A673 (cell line): Measurements from ENCODE around the gene NAPB. TPM values are rescaled to one million over a fixed set of nuclear protein-coding genes. Genes with fewer than 3 reads are reported as not detected.

Experiments
- BruUV-seq: library from RNA; stranded (reverse); fragments of 400-500 nt; replicated peaks from 2 replicates; lab custom pipeline; 2021; lab: Mats Ljungman, UMichigan
- CTCF ChIA-PET: fragments of 300-600 bp; sonication (Branson Sonifier 250); formaldehyde crosslinking; loops from one replicate; lab custom pipeline; 2022; ENCODE audit warnings: antibody characterized with exemption; lab: Charles Lee
- POLR2A ChIA-PET: fragments of 300-600 bp; sonication (Branson Sonifier 250); formaldehyde crosslinking; loops from one replicate; lab custom pipeline; 2022; ENCODE audit warnings: antibody characterized with exemption; ENCODE audit not compliant: low non-redundant PET; lab: Charles Lee
- DNase-seq: peaks from one replicate; pipeline ENCODE4 v3.0.0-alpha.2; 2015; ENCODE audit warnings: low spot score
- H3K27ac ChIP-seq: fragments of 200-600 bp; sonication (generic); 2 replicates; pipeline ENCODE4 v1.5.1; 2016; ENCODE audit warnings: mixed run types, low read depth, mild to moderate bottlenecking, mixed read lengths, antibody characterized with exemption, low read length; ENCODE audit not compliant: poor library complexity, severe bottlenecking
- H3K27me3 ChIP-seq: fragments of 200-600 bp; sonication (generic); replicated peaks from 2 replicates; pipeline ENCODE4 v1.6.1; 2017; ENCODE audit warnings: mixed run types, low read depth, mild to moderate bottlenecking, mixed read lengths, antibody characterized with exemption, low read length; ENCODE audit not compliant: insufficient read depth, poor library complexity
- H3K36me3 ChIP-seq: fragments of 200-600 bp; sonication (generic); 2 replicates; pipeline ENCODE4 v1.6.1; 2016; ENCODE audit warnings: mixed run types, mild to moderate bottlenecking, mixed read lengths, antibody characterized with exemption, low read length; ENCODE audit not compliant: insufficient read depth, poor library complexity, severe bottlenecking
- H3K4me1 ChIP-seq: fragments of 200-600 bp; sonication (generic); 2 replicates; pipeline ENCODE4 v1.6.1; 2017; ENCODE audit warnings: mixed run types, mild to moderate bottlenecking, mixed read lengths, antibody characterized with exemption, low read length; ENCODE audit not compliant: insufficient read depth, poor library complexity, severe bottlenecking
- H3K4me3 ChIP-seq: fragments of 200-600 bp; sonication (generic); 2 replicates; pipeline ENCODE4 v1.5.1; 2016; ENCODE audit warnings: low read depth, mixed run types, mild to moderate bottlenecking, mixed read lengths, low read length; ENCODE audit not compliant: poor library complexity, severe bottlenecking
- H3K9me3 ChIP-seq: fragments of 200-600 bp; sonication (generic); 2 replicates; pipeline ENCODE4 v1.6.1; 2016; ENCODE audit warnings: mixed run types, low read depth, mild to moderate bottlenecking, mixed read lengths, antibody characterized with exemption, low read length; ENCODE audit not compliant: poor library complexity, severe bottlenecking
- EZH2 ChIP-seq: fragments of 200-600 bp; sonication (generic); IDR thresholded peaks from 2 replicates; pipeline ENCODE4 v1.6.1; 2017; ENCODE audit warnings: borderline replicate concordance, low read depth, mild to moderate bottlenecking, mixed read lengths, antibody characterized with exemption, low read length; ENCODE audit not compliant: poor library complexity, severe bottlenecking
- intact Hi-C: fragments of 100-400 bp; cut with micrococcal nuclease; formaldehyde crosslinking; loops from one replicate; pipeline ENCODE4 v1.10.0; 2022; ENCODE audit not compliant: unreplicated experiment
- total RNA-seq: library from RNA; stranded (reverse); gene quantifications from 2 replicates; pipeline ENCODE4 v1.2.3, GENCODE V29; 2021
- TF ChIP-seq, protein P1 (sequence below): fragments of 300-800, 200-600 bp; sonication (generic); conservative IDR thresholded peaks from 2 replicates; pipeline ENCODE4 v1.5.1; 2017; ENCODE audit warnings: low read depth, mild to moderate bottlenecking, antibody characterized with exemption, low read length, moderate library complexity, mixed read lengths

The NAPB gene
- total RNA-seq, 1 experiment from 2014 or later, result 11.6 TPM

GRCh38 chr20:23366384-23366783 lies 54.9 kb downstream of the NAPB start:
- no peaks in the 10 kb centered on the region for H3K27me3 ChIP-seq
- peaks cover 37% of the 10 kb centered on the region for H3K36me3 ChIP-seq
- no peak for TF ChIP-seq EZH2
- TF ChIP-seq, protein P1, sequence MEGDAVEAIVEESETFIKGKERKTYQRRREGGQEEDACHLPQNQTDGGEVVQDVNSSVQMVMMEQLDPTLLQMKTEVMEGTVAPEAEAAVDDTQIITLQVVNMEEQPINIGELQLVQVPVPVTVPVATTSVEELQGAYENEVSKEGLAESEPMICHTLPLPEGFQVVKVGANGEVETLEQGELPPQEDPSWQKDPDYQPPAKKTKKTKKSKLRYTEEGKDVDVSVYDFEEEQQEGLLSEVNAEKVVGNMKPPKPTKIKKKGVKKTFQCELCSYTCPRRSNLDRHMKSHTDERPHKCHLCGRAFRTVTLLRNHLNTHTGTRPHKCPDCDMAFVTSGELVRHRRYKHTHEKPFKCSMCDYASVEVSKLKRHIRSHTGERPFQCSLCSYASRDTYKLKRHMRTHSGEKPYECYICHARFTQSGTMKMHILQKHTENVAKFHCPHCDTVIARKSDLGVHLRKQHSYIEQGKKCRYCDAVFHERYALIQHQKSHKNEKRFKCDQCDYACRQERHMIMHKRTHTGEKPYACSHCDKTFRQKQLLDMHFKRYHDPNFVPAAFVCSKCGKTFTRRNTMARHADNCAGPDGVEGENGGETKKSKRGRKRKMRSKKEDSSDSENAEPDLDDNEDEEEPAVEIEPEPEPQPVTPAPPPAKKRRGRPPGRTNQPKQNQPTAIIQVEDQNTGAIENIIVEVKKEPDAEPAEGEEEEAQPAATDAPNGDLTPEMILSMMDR, result no peak
- intact Hi-C loops, result no loop called here
- CTCF ChIA-PET, result no interaction called here
- DNase-seq, result no peak
- BruUV-seq, result no TSS peak
- POLR2A ChIA-PET, result no interaction called here
- H3K9me3 ChIP-seq, result no peaks in the 10 kb centered on the region
- H3K27ac ChIP-seq, result peak overlapping the region; percentile 27
- H3K4me3 ChIP-seq, result no peak overlapping the region
- H3K4me1 ChIP-seq, result peaks cover 9% of the 10 kb centered on the region

- peaks cover 29% of the 10 kb centered on the region for H3K36me3 ChIP-seq
- POLR2A ChIA-PET, result no interaction called here
- intact Hi-C loops, result no loop called here
- no peak for TF ChIP-seq EZH2
- TF ChIP-seq, protein P1, result no peak
- H3K27ac ChIP-seq, result peak overlapping the region; percentile 27
- H3K4me3 ChIP-seq, result no peak overlapping the region
- peaks cover 14% of the 10 kb centered on the region for H3K4me1 ChIP-seq
- CTCF ChIA-PET, result no interaction called here
- no peaks in the 10 kb centered on the region for H3K27me3 ChIP-seq
- no peaks in the 10 kb centered on the region for H3K9me3 ChIP-seq
- no peak for DNase-seq
- no TSS peak for BruUV-seq
Observed at GRCh38 chr20:23365390-23366165, 55.7 kb downstream of the NAPB start.

GRCh38 chr20:23363257-23363649 lies 58.0 kb downstream of the NAPB start:
- ChIA-PET CTCF (no interaction called here), POLR2A (no interaction called here)
- peaks cover 10% of the 10 kb centered on the region for H3K36me3 ChIP-seq
- no peaks in the 10 kb centered on the region for H3K9me3 ChIP-seq
- intact Hi-C loops, result loop anchor here (5.0 kb wide), 1 partner anchor 59 kb away; the partner anchor contains the start of gene NAPB
- no peak for DNase-seq
- no peak for TF ChIP-seq EZH2
- TF ChIP-seq, protein P1, result no peak
- peaks cover 14% of the 10 kb centered on the region for H3K4me1 ChIP-seq
- BruUV-seq, result TSS peak; percentile 36
- H3K27me3 ChIP-seq, result no peaks in the 10 kb centered on the region
- H3K4me3 ChIP-seq, result peak overlapping the region; percentile 96
- H3K27ac ChIP-seq, result peak overlapping the region; percentile 97
